SJSA1 (cell line): Measurements from ENCODE around the gene LCE2A. TPM values are rescaled to one million over a fixed set of nuclear protein-coding genes. Genes with fewer than 3 reads are reported as not detected.

ENCODE experiments used
- total RNA-seq: library from RNA; depleted of rRNA; stranded (reverse); fragments of >200 nt; shearing (Covaris generic); gene quantifications from 2 replicates; pipeline ENCODE4 v1.2.3, GENCODE V29; 2014; rRNA removed

Gene LCE2A
- total RNA-seq, 1 experiment from 2014 or later = not detected

Other genes with a start within 250 kb of the LCE2A start
- gene LCE5A, start 187.5 kb upstream of the LCE2A start, total RNA-seq = not detected in 2 replicates
- not detected in 2 replicates for gene CRCT1, start 183.9 kb upstream of the LCE2A start, total RNA-seq
- gene LCE3E, start 131.6 kb upstream of the LCE2A start, total RNA-seq = not detected in 2 replicates
- gene LCE3D, start 117.8 kb upstream of the LCE2A start, total RNA-seq = not detected in 2 replicates
- not detected in 2 replicates for gene LCE3C, start 98.1 kb upstream of the LCE2A start, total RNA-seq
- not detected in 2 replicates for gene LCE3B, start 84.5 kb upstream of the LCE2A start, total RNA-seq
- not detected in 2 replicates for gene LCE3A, start 75.2 kb upstream of the LCE2A start, total RNA-seq
- gene LCE2D, start 35.0 kb upstream of the LCE2A start, total RNA-seq = not detected in 2 replicates
- gene LCE2C, start 23.1 kb upstream of the LCE2A start, total RNA-seq = not detected in 2 replicates
- gene LCE2B, start 12.2 kb upstream of the LCE2A start, total RNA-seq = not detected in 2 replicates
- gene LCE4A, start 9.8 kb downstream of the LCE2A start, total RNA-seq = not detected in 2 replicates
- not detected in 2 replicates for gene KPRP, start 59.7 kb downstream of the LCE2A start, total RNA-seq
- gene LCE1F, start 76.8 kb downstream of the LCE2A start, total RNA-seq = not detected in 2 replicates
- not detected in 2 replicates for gene LCE1E, start 87.9 kb downstream of the LCE2A start, total RNA-seq
- not detected in 2 replicates for gene LCE1D, start 98.4 kb downstream of the LCE2A start, total RNA-seq
- gene LCE1C, start 108.3 kb downstream of the LCE2A start, total RNA-seq = not detected in 2 replicates
- gene LCE1B, start 113.6 kb downstream of the LCE2A start, total RNA-seq = not detected in 2 replicates
- not detected in 2 replicates for gene LCE1A, start 129.1 kb downstream of the LCE2A start, total RNA-seq
- gene LCE6A, start 144.5 kb downstream of the LCE2A start, total RNA-seq = not detected in 2 replicates
- not detected in 2 replicates for gene LCE7A, start 161.7 kb downstream of the LCE2A start, total RNA-seq
- gene SMCP, start 180.0 kb downstream of the LCE2A start, total RNA-seq = not detected in 2 replicates
- gene IVL, start 210.2 kb downstream of the LCE2A start, total RNA-seq = not detected in 2 replicates
- not detected in 2 replicates for gene SPRR5, start 248.9 kb downstream of the LCE2A start, total RNA-seq